22Rv1 (cell line): ENCODE data around the gene CNTNAP2.

ENCODE experiments used
- ZFX ChIP-seq: fragments of 450-650 bp; IDR thresholded peaks from 2 replicates; pipeline ENCODE4 v1.6.1; 2017; ENCODE audit warnings: antibody characterized with exemption, borderline replicate concordance
- TF ChIP-seq, protein P1 (sequence below): fragments of 450-650 bp; IDR thresholded peaks from 2 replicates; pipeline ENCODE4 v1.5.1; 2017; ENCODE audit warnings: mild to moderate bottlenecking

DNA sequence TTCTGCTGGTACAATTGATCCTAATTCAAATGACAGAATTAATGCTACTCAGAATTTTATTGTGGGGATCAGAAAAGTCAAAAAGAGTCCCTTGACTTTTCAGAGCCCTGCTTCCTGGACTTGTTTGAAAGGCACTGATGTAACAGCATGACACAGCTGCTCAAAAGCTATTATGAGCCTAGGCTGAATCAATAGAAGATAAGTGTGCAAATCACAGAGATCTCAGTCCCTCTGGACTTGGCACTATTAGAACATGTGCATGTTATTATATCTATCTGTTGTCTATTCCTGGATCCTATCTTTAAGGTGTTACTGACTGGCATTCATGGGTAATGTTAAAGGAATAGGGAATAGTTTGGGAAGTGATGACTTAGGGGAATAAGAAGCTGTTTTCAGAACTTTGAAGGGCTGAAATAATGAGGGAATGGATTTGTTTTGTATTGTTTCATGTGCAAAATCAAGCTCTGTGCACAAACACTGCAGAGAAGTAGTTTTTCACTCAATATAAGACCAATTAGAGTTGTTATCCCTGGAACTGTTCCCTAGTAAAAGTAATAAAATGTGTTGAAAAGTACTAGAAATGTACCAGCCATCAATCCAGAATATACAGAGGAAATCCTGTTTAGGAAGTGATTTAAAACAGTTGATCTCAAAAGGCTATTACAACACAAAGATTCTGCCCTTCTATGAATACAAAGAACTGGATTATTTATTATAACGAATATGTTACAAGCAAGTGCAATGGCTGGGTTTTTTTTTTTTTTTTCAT, 1659.1 kb downstream of the CNTNAP2 start:
- TF ChIP-seq, protein P1, sequence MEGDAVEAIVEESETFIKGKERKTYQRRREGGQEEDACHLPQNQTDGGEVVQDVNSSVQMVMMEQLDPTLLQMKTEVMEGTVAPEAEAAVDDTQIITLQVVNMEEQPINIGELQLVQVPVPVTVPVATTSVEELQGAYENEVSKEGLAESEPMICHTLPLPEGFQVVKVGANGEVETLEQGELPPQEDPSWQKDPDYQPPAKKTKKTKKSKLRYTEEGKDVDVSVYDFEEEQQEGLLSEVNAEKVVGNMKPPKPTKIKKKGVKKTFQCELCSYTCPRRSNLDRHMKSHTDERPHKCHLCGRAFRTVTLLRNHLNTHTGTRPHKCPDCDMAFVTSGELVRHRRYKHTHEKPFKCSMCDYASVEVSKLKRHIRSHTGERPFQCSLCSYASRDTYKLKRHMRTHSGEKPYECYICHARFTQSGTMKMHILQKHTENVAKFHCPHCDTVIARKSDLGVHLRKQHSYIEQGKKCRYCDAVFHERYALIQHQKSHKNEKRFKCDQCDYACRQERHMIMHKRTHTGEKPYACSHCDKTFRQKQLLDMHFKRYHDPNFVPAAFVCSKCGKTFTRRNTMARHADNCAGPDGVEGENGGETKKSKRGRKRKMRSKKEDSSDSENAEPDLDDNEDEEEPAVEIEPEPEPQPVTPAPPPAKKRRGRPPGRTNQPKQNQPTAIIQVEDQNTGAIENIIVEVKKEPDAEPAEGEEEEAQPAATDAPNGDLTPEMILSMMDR: no peak
- no peak for TF ChIP-seq ZFX
